Inferior parietal cortex (tissue), 1 donor: ENCODE results near the gene PPP3CA.

Source experiments
- DNase-seq: peaks from one replicate; pipeline ENCODE4 v3.0.0-alpha.2; 2016; ENCODE audit errors: extremely low spot score

PPP3CA gene

GRCh38 chr4:101050837-101051205 lies 296.5 kb downstream of the PPP3CA start:
- DNase-seq, result no peak

- no peak for DNase-seq
These were observed 297.1 kb downstream of the PPP3CA start for GRCh38 chr4:101050088-101050836.

GRCh38 chr4:101049549-101050001 lies 297.8 kb downstream of the PPP3CA start:
- DNase-seq, result no peak

GRCh38 chr4:101044766-101045165 lies 302.6 kb downstream of the PPP3CA start:
- DNase-seq, result no peak

- DNase-seq, result no peak
These were observed 304.5 kb downstream of the PPP3CA start for GRCh38 chr4:101042847-101043246.

- DNase-seq, result no peak
These were observed 306.6 kb downstream of the PPP3CA start for GRCh38 chr4:101040776-101041175.

- no peak for DNase-seq
These were observed 308.0 kb downstream of the PPP3CA start for GRCh38 chr4:101039367-101039766.

- no peak for DNase-seq
These were observed 309.4 kb downstream of the PPP3CA start for GRCh38 chr4:101037938-101038413.

- DNase-seq, result no peak
These were observed 310.1 kb downstream of the PPP3CA start for GRCh38 chr4:101037249-101037648.

GRCh38 chr4:101035487-101035886 lies 311.8 kb downstream of the PPP3CA start:
- DNase-seq, result no peak

GRCh38 chr4:101033986-101034385 lies 313.3 kb downstream of the PPP3CA start:
- no peak for DNase-seq

- no peak for DNase-seq
These were observed 314.8 kb downstream of the PPP3CA start for GRCh38 chr4:101032541-101032940.

- DNase-seq, result no peak
These were observed 315.4 kb downstream of the PPP3CA start for GRCh38 chr4:101031971-101032370.

- no peak for DNase-seq
These were observed 318.4 kb downstream of the PPP3CA start for GRCh38 chr4:101028886-101029285.

GRCh38 chr4:101027721-101028120 lies 319.6 kb downstream of the PPP3CA start:
- DNase-seq, result no peak

- DNase-seq, result no peak
These were observed 321.6 kb downstream of the PPP3CA start for GRCh38 chr4:101025755-101026154.

- DNase-seq, result no peak
These were observed 324.9 kb downstream of the PPP3CA start for GRCh38 chr4:101022151-101023024.

GRCh38 chr4:101020956-101021355 lies 326.4 kb downstream of the PPP3CA start:
- no peak for DNase-seq

GRCh38 chr4:101019941-101020401 lies 327.4 kb downstream of the PPP3CA start:
- DNase-seq, result no peak

- no peak for DNase-seq
These were observed 328.0 kb downstream of the PPP3CA start for GRCh38 chr4:101019313-101019712.

GRCh38 chr4:101018836-101019235 lies 328.5 kb downstream of the PPP3CA start:
- DNase-seq, result no peak

GRCh38 chr4:101014417-101014816 lies 332.9 kb downstream of the PPP3CA start:
- no peak for DNase-seq

GRCh38 chr4:101010987-101011386 lies 336.3 kb downstream of the PPP3CA start:
- no peak for DNase-seq
